HCT116 (cell line): ENCODE results near the gene CHSY3. TPM values are rescaled to one million over a fixed set of nuclear protein-coding genes. Genes with fewer than 3 reads are reported as not detected.

Source experiments
- ATAC-seq: fragments of 200-7000 bp; cut with Tn5 transposase; 2 replicates; pipeline ENCODE4 v1.9.1; 2020; ENCODE audit warnings: mild to moderate bottlenecking, moderate library complexity
- BruUV-seq: library from RNA; stranded (reverse); fragments of 400-500 nt; replicated peaks from 2 replicates; lab custom pipeline; 2021; lab: Mats Ljungman, UMichigan
- CTCF ChIA-PET: fragments of 300-600 bp; sonication (Branson Sonifier 250); formaldehyde crosslinking; loops from one replicate; lab custom pipeline; 2021; ENCODE audit warnings: antibody characterized with exemption; lab: Charles Lee
- POLR2A ChIA-PET: fragments of 300-600, 350-600 bp; sonication (Branson Sonifier 250); formaldehyde crosslinking; loops from one replicate; lab custom pipeline; 2021; ENCODE audit warnings: antibody characterized with exemption; lab: Charles Lee
- RAD21 ChIA-PET, 2 experiments: fragments of 300-600 bp; sonication (Branson Sonifier 250); formaldehyde crosslinking; loops; one replicate each; lab custom pipeline; 2023; ENCODE audit warnings: low total read pairs in 2 of 2; ENCODE audit not compliant: uncharacterized antibody in 2 of 2, unreplicated experiment in 2 of 2, low non-redundant PET in 1 of 2; lab: Charles Lee
- DNase-seq: peaks from one replicate; pipeline ENCODE4 v3.0.0-alpha.2; 2010; ENCODE audit warnings: low read depth, low spot score
- H2AFZ ChIP-seq: fragments of 200-600 bp; shearing (Covaris generic), sonication (generic); 2 replicates; pipeline ENCODE4 v1.6.1; 2017; ENCODE audit warnings: low read depth, mixed run types, mixed read lengths, antibody characterized with exemption, low read length; ENCODE audit not compliant: poor library complexity, severe bottlenecking
- H3K27ac ChIP-seq: 2 replicates; pipeline ENCODE4 v1.5.1; 2012; ENCODE audit warnings: low read depth, low read length
- H3K27me3 ChIP-seq: fragments of 200-600 bp; sonication (generic); 2 replicates; pipeline ENCODE4 v1.6.1; 2016; ENCODE audit warnings: mixed run types, low read length, mixed read lengths; ENCODE audit not compliant: insufficient read depth
- H3K36me3 ChIP-seq, 2 experiments: fragments of 200-500 bp in 1 of 2; fragments of 200-600 bp in 1 of 2; sonication (Bioruptor generic) in 1 of 2; sonication (generic) in 1 of 2; 2 replicates each; pipeline versions ENCODE4 v1.5.1 to v1.6.1; 2014 to 2016; ENCODE audit warnings: low read length in 2 of 2, inconsistent platforms in 1 of 2, mixed read lengths in 1 of 2, mixed run types in 1 of 2; ENCODE audit not compliant: insufficient read depth in 2 of 2, control insufficient read depth in 1 of 2
- H3K4me1 ChIP-seq, 2 experiments: fragments of 200-600 bp in 1 of 2; sonication (generic) in 1 of 2; 2 replicates each; pipeline versions ENCODE4 v1.5.1 to v1.6.1; 2012 to 2017; ENCODE audit warnings: low read length in 2 of 2, inconsistent platforms in 1 of 2, mild to moderate bottlenecking in 1 of 2, mixed read lengths in 1 of 2, mixed run types in 1 of 2, moderate library complexity in 1 of 2; ENCODE audit not compliant: insufficient read depth in 2 of 2, control insufficient read depth in 1 of 2
- H3K4me2 ChIP-seq: fragments of 200-600 bp; sonication (generic); 2 replicates; pipeline ENCODE4 v1.6.1; 2017; ENCODE audit warnings: mixed run types, low read length, mixed read lengths
- H3K4me3 ChIP-seq, 2 experiments: fragments of 200-600 bp in 1 of 2; sonication (generic) in 1 of 2; replicated peaks in 1 of 2; 2 replicates each; pipeline ENCODE4 v1.5.1; 2011 to 2016; ENCODE audit warnings: low read length in 2 of 2, control low read depth in 1 of 2, low read depth in 1 of 2, mild to moderate bottlenecking in 1 of 2, mixed read lengths in 1 of 2, mixed run types in 1 of 2
- H3K79me2 ChIP-seq: fragments of 200-600 bp; sonication (generic); 2 replicates; pipeline ENCODE4 v1.6.1; 2017; ENCODE audit warnings: mild to moderate bottlenecking, mixed run types, low read length, moderate library complexity, mixed read lengths; ENCODE audit not compliant: insufficient read depth
- H3K9ac ChIP-seq: fragments of 200-600 bp; sonication (generic); 2 replicates; pipeline ENCODE4 v1.6.1; 2016; ENCODE audit warnings: low read length, mixed read lengths
- H3K9me2 ChIP-seq: fragments of 200-600 bp; sonication (generic), shearing (Covaris generic); 2 replicates; pipeline ENCODE4 v1.6.1; 2017; ENCODE audit warnings: mixed run types, mild to moderate bottlenecking, moderate library complexity; ENCODE audit not compliant: insufficient read depth
- H3K9me3 ChIP-seq, 2 experiments: fragments of 200-500 bp in 1 of 2; fragments of 200-600 bp in 1 of 2; sonication (Bioruptor generic) in 1 of 2; sonication (generic) in 1 of 2; 2 replicates each; pipeline ENCODE4 v1.6.1; 2014 to 2017; ENCODE audit warnings: low read length in 2 of 2, mixed read lengths in 2 of 2, inconsistent platforms in 1 of 2, low read depth in 1 of 2, mild to moderate bottlenecking in 1 of 2, mixed run types in 1 of 2, moderate library complexity in 1 of 2; ENCODE audit not compliant: control insufficient read depth in 1 of 2, insufficient read depth in 1 of 2
- H4K20me1 ChIP-seq: fragments of 200-600 bp; sonication (generic), shearing (Covaris generic); 2 replicates; pipeline ENCODE4 v1.6.1; 2017; ENCODE audit warnings: mixed run types, mild to moderate bottlenecking, moderate library complexity; ENCODE audit not compliant: insufficient read depth
- CBX3 ChIP-seq: IDR thresholded peaks from 2 replicates; pipeline ENCODE4 v1.6.1; 2012; ENCODE audit warnings: low read depth
- CEBPB ChIP-seq: IDR thresholded peaks from 2 replicates; pipeline ENCODE4 v1.6.1; 2012; ENCODE audit warnings: low read depth
- EZH2 ChIP-seq: fragments of 200-600 bp; sonication (generic); IDR thresholded peaks from 2 replicates; pipeline ENCODE4 v1.6.1; 2017; ENCODE audit warnings: antibody characterized with exemption, mixed run types
- EZH2phosphoT487 ChIP-seq: fragments of 200-600 bp; IDR thresholded peaks from 2 replicates; pipeline ENCODE4 v1.6.1; 2018; ENCODE audit warnings: antibody characterized with exemption, borderline replicate concordance
- FOSL1 ChIP-seq: IDR thresholded peaks from 2 replicates; pipeline ENCODE4 v1.6.1; 2012; ENCODE audit warnings: low read depth
- JUND ChIP-seq: IDR thresholded peaks from 2 replicates; pipeline ENCODE4 v1.6.1; 2012
- POLR2A ChIP-seq: IDR thresholded peaks from 2 replicates; pipeline ENCODE4 v1.7.0; 2011; ENCODE audit warnings: borderline replicate concordance; ENCODE audit not compliant: insufficient read depth, insufficient read length; ENCODE audit errors: extremely low read depth
- POLR2AphosphoS5 ChIP-seq: IDR thresholded peaks from 2 replicates; pipeline ENCODE4 v1.6.1; 2011; ENCODE audit warnings: mild to moderate bottlenecking, low read depth, low read length, moderate library complexity
- RAD21 ChIP-seq: IDR thresholded peaks from 2 replicates; pipeline ENCODE4 v1.6.1; 2012; ENCODE audit warnings: low read depth, mild to moderate bottlenecking
- SP1 ChIP-seq: IDR thresholded peaks from 2 replicates; pipeline ENCODE4 v1.6.1; 2012; ENCODE audit warnings: low read depth
- SRF ChIP-seq: IDR thresholded peaks from 2 replicates; pipeline ENCODE4 v1.6.1; 2012; ENCODE audit warnings: low read depth
- TCF7L2 ChIP-seq: IDR thresholded peaks from 2 replicates; pipeline ENCODE4 v1.7.0; 2011; ENCODE audit warnings: borderline replicate concordance, inconsistent platforms; ENCODE audit not compliant: insufficient read depth, insufficient read length; ENCODE audit errors: extremely low read depth
- YY1 ChIP-seq: IDR thresholded peaks from 2 replicates; pipeline ENCODE4 v1.6.1; 2011; ENCODE audit warnings: low read length, low read depth, moderate library complexity, mild to moderate bottlenecking; ENCODE audit not compliant: insufficient replicate concordance; ENCODE audit errors: extremely low read depth
- ZFX ChIP-seq: fragments of 450-650 bp; IDR thresholded peaks from 2 replicates; pipeline ENCODE4 v1.6.1; 2017
- ZNF274 ChIP-seq: fragments of 200-500 bp; sonication (Bioruptor generic); IDR thresholded peaks from 2 replicates; pipeline ENCODE4 v1.6.1; 2014; ENCODE audit warnings: mild to moderate bottlenecking, low read depth, low read length, inconsistent platforms
- intact Hi-C: fragments of 100-400 bp; cut with micrococcal nuclease; formaldehyde crosslinking; loops from 2 replicates; pipeline ENCODE4 v1.10.0; 2022
- total RNA-seq: library from RNA; stranded (reverse); gene quantifications from one replicate; pipeline ENCODE4 v1.2.1, GENCODE V29; 2021; ENCODE audit not compliant: unreplicated experiment
- TF ChIP-seq, protein P1 (sequence below): IDR thresholded peaks from 2 replicates; pipeline ENCODE4 v1.6.1; 2011; ENCODE audit warnings: mild to moderate bottlenecking, low read length, moderate library complexity; ENCODE audit not compliant: insufficient replicate concordance; ENCODE audit errors: extremely low read depth
- TF ChIP-seq, protein P2 (sequence below): IDR thresholded peaks from 2 replicates; pipeline ENCODE4 v1.6.1; 2012
- TF ChIP-seq, protein P3 (sequence below): IDR thresholded peaks from 2 replicates; pipeline ENCODE4 v1.6.1; 2012
- TF ChIP-seq, protein P4 (sequence below), 3 experiments: fragments of 200-600 bp in 1 of 3; sonication (generic) in 1 of 3; IDR thresholded peaks in 2 of 3; conservative IDR thresholded peaks in 1 of 3; 2 replicates each; pipeline ENCODE4 v1.5.1; 2012 to 2017; ENCODE audit warnings: low read depth in 2 of 3, low read length in 2 of 3, antibody characterized with exemption in 1 of 3, borderline replicate concordance in 1 of 3, control low read depth in 1 of 3, mild to moderate bottlenecking in 1 of 3, mixed read lengths in 1 of 3, mixed run types in 1 of 3, moderate library complexity in 1 of 3; ENCODE audit not compliant: insufficient read depth in 1 of 3

CHSY3 gene
- total RNA-seq, 1 experiment from 2014 or later = 2.3 TPM

DNA sequence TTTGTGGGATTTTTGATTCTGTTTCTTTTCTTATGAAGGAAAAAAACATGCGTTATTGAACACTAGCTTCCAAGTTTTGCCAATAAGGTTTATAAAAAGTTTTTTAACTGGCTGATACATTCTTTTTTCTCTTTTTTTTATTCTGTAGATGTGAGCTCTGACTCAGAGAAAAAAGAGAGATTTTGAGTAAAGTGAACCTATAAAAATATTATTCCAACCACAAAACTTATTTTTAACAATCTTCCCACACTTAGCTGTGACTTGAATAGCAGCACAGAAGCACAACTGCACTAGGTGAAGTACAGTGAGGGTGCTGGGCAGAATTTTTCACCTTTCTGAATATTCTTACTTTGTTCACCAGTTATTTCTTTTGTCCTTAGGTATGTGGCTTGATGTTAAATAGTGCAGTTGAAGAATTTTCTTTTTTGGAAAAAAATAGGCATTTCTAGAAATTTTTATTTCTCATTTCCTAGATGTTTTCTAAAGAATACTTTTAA is 41.6 kb downstream of the CHSY3 start:
- Histone ChIP-seq H3K9me2 (no peaks in the 10 kb centered on the region; the same call in 1 of the 2 replicates), H3K27me3 (no peaks in the 10 kb centered on the region), H3K79me2 (no peaks in the 10 kb centered on the region), H3K27ac (no peak overlapping the region), H3K36me3 (no peaks in the 10 kb centered on the region), H3K9ac (no peak overlapping the region), H4K20me1 (no peaks in the 10 kb centered on the region), H3K4me1 (no peaks in the 10 kb centered on the region), H2AFZ (no peak overlapping the region), H3K4me2 (no peak overlapping the region), H3K9me3 (no peaks in the 10 kb centered on the region), H3K4me3 (no peak overlapping the region)
- no peak for DNase-seq
- BruUV-seq = no TSS peak
- POLR2A ChIA-PET = no interaction called here
- intact Hi-C loops = no loop called here
- TF ChIP-seq, protein P1, sequence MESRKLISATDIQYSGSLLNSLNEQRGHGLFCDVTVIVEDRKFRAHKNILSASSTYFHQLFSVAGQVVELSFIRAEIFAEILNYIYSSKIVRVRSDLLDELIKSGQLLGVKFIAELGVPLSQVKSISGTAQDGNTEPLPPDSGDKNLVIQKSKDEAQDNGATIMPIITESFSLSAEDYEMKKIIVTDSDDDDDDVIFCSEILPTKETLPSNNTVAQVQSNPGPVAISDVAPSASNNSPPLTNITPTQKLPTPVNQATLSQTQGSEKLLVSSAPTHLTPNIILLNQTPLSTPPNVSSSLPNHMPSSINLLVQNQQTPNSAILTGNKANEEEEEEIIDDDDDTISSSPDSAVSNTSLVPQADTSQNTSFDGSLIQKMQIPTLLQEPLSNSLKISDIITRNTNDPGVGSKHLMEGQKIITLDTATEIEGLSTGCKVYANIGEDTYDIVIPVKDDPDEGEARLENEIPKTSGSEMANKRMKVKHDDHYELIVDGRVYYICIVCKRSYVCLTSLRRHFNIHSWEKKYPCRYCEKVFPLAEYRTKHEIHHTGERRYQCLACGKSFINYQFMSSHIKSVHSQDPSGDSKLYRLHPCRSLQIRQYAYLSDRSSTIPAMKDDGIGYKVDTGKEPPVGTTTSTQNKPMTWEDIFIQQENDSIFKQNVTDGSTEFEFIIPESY = no peak
- TF ChIP-seq POLR2A = no peak
- no peak for TF ChIP-seq SP1
- ATAC-seq = no peak
- RAD21 ChIA-PET = no interaction called here
- CTCF ChIA-PET = no interaction called here

DNA sequence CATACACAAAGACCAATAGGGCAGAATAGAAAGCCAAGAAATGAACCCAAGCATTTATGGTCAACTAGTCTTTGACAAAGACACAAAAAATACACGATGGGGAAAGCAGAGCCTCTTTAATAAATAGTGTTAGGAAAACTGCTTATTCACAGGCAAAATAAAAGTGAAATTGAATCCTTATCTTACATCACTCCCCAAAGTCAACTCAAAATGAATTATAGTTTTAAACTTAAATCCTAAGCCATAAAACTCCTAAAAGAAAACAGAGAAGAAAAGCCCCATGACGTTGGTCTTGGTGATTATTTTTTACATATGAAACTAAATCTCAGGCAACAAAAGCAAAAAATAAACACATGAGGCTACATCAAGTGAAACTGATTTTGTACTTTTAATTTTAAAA is 46.8 kb downstream of the CHSY3 start:
- Histone ChIP-seq H3K4me2 (no peak overlapping the region), H3K9me3 (no peaks in the 10 kb centered on the region), H3K79me2 (no peaks in the 10 kb centered on the region), H3K27me3 (no peaks in the 10 kb centered on the region), H3K4me3 (no peak overlapping the region), H3K4me1 (no peaks in the 10 kb centered on the region), H3K9me2 (no peaks in the 10 kb centered on the region), H3K9ac (no peak overlapping the region), H3K36me3 (no peaks in the 10 kb centered on the region), H2AFZ (no peak overlapping the region), H4K20me1 (no peaks in the 10 kb centered on the region), H3K27ac (no peak overlapping the region)
- POLR2A ChIA-PET = no interaction called here
- DNase-seq (no peak), ATAC-seq (no peak)
- CTCF ChIA-PET = no interaction called here
- RAD21 ChIA-PET = no interaction called here
- intact Hi-C loops = no loop called here
- BruUV-seq = no TSS peak
- TF ChIP-seq ZNF274 (no peak), RAD21 (no peak), POLR2AphosphoS5 (no peak), YY1 (no peak), FOSL1 (no peak), JUND (no peak), ZFX (no peak), TCF7L2 (no peak), POLR2A (no peak), CEBPB (no peak), EZH2phosphoT487 (no peak), CBX3 (no peak), SRF (no peak), EZH2 (no peak)
- TF ChIP-seq, protein P2, sequence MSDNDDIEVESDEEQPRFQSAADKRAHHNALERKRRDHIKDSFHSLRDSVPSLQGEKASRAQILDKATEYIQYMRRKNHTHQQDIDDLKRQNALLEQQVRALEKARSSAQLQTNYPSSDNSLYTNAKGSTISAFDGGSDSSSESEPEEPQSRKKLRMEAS = no peak
- TF ChIP-seq, protein P3, sequence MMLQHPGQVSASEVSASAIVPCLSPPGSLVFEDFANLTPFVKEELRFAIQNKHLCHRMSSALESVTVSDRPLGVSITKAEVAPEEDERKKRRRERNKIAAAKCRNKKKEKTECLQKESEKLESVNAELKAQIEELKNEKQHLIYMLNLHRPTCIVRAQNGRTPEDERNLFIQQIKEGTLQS = no peak
- TF ChIP-seq, protein P4, sequence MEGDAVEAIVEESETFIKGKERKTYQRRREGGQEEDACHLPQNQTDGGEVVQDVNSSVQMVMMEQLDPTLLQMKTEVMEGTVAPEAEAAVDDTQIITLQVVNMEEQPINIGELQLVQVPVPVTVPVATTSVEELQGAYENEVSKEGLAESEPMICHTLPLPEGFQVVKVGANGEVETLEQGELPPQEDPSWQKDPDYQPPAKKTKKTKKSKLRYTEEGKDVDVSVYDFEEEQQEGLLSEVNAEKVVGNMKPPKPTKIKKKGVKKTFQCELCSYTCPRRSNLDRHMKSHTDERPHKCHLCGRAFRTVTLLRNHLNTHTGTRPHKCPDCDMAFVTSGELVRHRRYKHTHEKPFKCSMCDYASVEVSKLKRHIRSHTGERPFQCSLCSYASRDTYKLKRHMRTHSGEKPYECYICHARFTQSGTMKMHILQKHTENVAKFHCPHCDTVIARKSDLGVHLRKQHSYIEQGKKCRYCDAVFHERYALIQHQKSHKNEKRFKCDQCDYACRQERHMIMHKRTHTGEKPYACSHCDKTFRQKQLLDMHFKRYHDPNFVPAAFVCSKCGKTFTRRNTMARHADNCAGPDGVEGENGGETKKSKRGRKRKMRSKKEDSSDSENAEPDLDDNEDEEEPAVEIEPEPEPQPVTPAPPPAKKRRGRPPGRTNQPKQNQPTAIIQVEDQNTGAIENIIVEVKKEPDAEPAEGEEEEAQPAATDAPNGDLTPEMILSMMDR (IDR thresholded peaks at IDR 0.05 in 2 of 3, conservative IDR thresholded peaks at IDR 0.05 in 1 of 3; ENCODE audit: borderline replicate concordance in 1 of 3, insufficient read depth in 1 of 3, low read depth in 2 of 3, low read length in 2 of 3) = no peak
